IMR-90 (cell line): Measurements from ENCODE around the gene THAP6. TPM values are rescaled to one million over a fixed set of nuclear protein-coding genes. Genes with fewer than 3 reads are reported as not detected.
"Not testable (repeated sequence)": the region's sequence is repeated elsewhere in the genome, so short reads cannot be mapped to it uniquely, and the experiment has no call there.

Experiments
- ATAC-seq: fragments of 200-7000 bp; cut with Tn5 transposase; 2 replicates; pipeline ENCODE4 v1.9.1; 2020; ENCODE audit warnings: low read depth, mild to moderate bottlenecking, moderate library complexity
- BruUV-seq: library from RNA; stranded (reverse); fragments of 400-500 nt; replicated peaks from 2 replicates; lab custom pipeline; 2021; lab: Mats Ljungman, UMichigan
- CTCF ChIA-PET: fragments of 300-600 bp; formaldehyde crosslinking; extraction: SDS; loops from one replicate; lab custom pipeline; 2021; ENCODE audit warnings: antibody characterized with exemption; lab: Yijun Ruan, JAX
- POLR2A ChIA-PET: fragments of 300-600 bp; sonication (Branson Sonifier 250); formaldehyde crosslinking; loops from one replicate; lab custom pipeline; 2022; ENCODE audit warnings: antibody characterized with exemption; ENCODE audit not compliant: unreplicated experiment; lab: Charles Lee
- DNase-seq: peaks from one replicate; pipeline ENCODE4 v3.0.0; 2013
- H2AFZ ChIP-seq: replicated peaks from 2 replicates; pipeline ENCODE3; 2013; ENCODE audit warnings: low read length, mild to moderate bottlenecking; ENCODE audit not compliant: poor library complexity
- H2AK5ac ChIP-seq: 2 replicates; pipeline ENCODE4 v1.6.1; 2013; ENCODE audit warnings: low read depth, low read length, inconsistent platforms
- H2AK9ac ChIP-seq: replicated peaks from 2 replicates; pipeline ENCODE3; 2013; ENCODE audit warnings: mild to moderate bottlenecking, low read depth, low read length, moderate library complexity; ENCODE audit not compliant: poor library complexity
- H2BK120ac ChIP-seq: 2 replicates; pipeline ENCODE4 v1.6.1; 2013; ENCODE audit warnings: low read depth, low read length, inconsistent platforms
- H2BK15ac ChIP-seq: 3 replicates; pipeline ENCODE4 v1.6.1; 2013; ENCODE audit warnings: low read depth, low read length, inconsistent platforms
- H2BK20ac ChIP-seq: 2 replicates; pipeline ENCODE4 v1.6.1; 2013; ENCODE audit warnings: low read depth, mild to moderate bottlenecking, inconsistent platforms, low read length, moderate library complexity
- H2BK5ac ChIP-seq: 2 replicates; pipeline ENCODE4 v1.6.1; 2013; ENCODE audit warnings: mild to moderate bottlenecking, low read depth, low read length, inconsistent platforms; ENCODE audit not compliant: poor library complexity, severe bottlenecking
- H3K14ac ChIP-seq: replicated peaks from 2 replicates; pipeline ENCODE4 v1.6.1; 2013; ENCODE audit warnings: low read depth, low read length, inconsistent platforms
- H3K18ac ChIP-seq: 2 replicates; pipeline ENCODE4 v1.6.1; 2013; ENCODE audit warnings: low read depth, low read length, control low read depth
- H3K23ac ChIP-seq: 2 replicates; pipeline ENCODE4 v1.6.1; 2013; ENCODE audit warnings: low read depth, low read length, inconsistent platforms
- H3K27ac ChIP-seq: 2 replicates; pipeline ENCODE4 v1.5.1; 2013; ENCODE audit warnings: mild to moderate bottlenecking, control low read depth, low read length; ENCODE audit not compliant: insufficient read depth
- H3K27me3 ChIP-seq: 2 replicates; pipeline ENCODE4 v1.6.1; 2013; ENCODE audit warnings: low read length; ENCODE audit not compliant: control insufficient read depth, insufficient read depth
- H3K36me3 ChIP-seq: 2 replicates; pipeline ENCODE4 v1.6.1; 2013; ENCODE audit warnings: low read length, mixed read lengths; ENCODE audit not compliant: control insufficient read depth, insufficient read depth
- H3K4ac ChIP-seq: 2 replicates; pipeline ENCODE4 v1.6.1; 2013; ENCODE audit warnings: low read depth, low read length, inconsistent platforms
- H3K4me1 ChIP-seq: 2 replicates; pipeline ENCODE4 v1.6.1; 2013; ENCODE audit warnings: low read length, mixed read lengths; ENCODE audit not compliant: control insufficient read depth, insufficient read depth
- H3K4me2 ChIP-seq: 2 replicates; pipeline ENCODE4 v1.6.1; 2013; ENCODE audit warnings: low read depth, mild to moderate bottlenecking, control low read depth, low read length, moderate library complexity
- H3K4me3 ChIP-seq: 2 replicates; pipeline ENCODE4 v1.5.1; 2013; ENCODE audit warnings: low read depth, mild to moderate bottlenecking, control low read depth, low read length, moderate library complexity; ENCODE audit not compliant: insufficient read depth
- H3K56ac ChIP-seq: 2 replicates; pipeline ENCODE4 v1.6.1; 2013; ENCODE audit warnings: low read length, inconsistent platforms; ENCODE audit not compliant: insufficient read depth; ENCODE audit errors: extremely low read depth
- H3K79me1 ChIP-seq, 2 experiments: 2 replicates each; pipeline ENCODE4 v1.6.1; 2013; ENCODE audit warnings: low read length in 2 of 2, inconsistent platforms in 1 of 2, low read depth in 1 of 2
- H3K9ac ChIP-seq: 2 replicates; pipeline ENCODE4 v1.6.1; 2013; ENCODE audit warnings: low read depth, low read length, control low read depth
- H3K9me1 ChIP-seq: 2 replicates; pipeline ENCODE4 v1.6.1; 2013; ENCODE audit warnings: low read length, inconsistent platforms; ENCODE audit not compliant: insufficient read depth
- H3K9me3 ChIP-seq: 2 replicates; pipeline ENCODE4 v1.6.1; 2013; ENCODE audit warnings: low read length; ENCODE audit not compliant: control insufficient read depth, insufficient read depth
- H4K20me1 ChIP-seq: 2 replicates; pipeline ENCODE4 v1.6.1; 2013; ENCODE audit warnings: low read length, inconsistent platforms; ENCODE audit not compliant: insufficient read depth
- H4K5ac ChIP-seq: 2 replicates; pipeline ENCODE4 v1.6.1; 2013; ENCODE audit warnings: mild to moderate bottlenecking, low read depth, low read length, control low read depth
- H4K8ac ChIP-seq, 2 experiments: 2 replicates each; pipeline ENCODE4 v1.6.1; 2013; ENCODE audit warnings: low read depth in 2 of 2, low read length in 2 of 2, control low read depth in 1 of 2, inconsistent platforms in 1 of 2
- H4K91ac ChIP-seq: 2 replicates; pipeline ENCODE4 v1.6.1; 2013; ENCODE audit warnings: low read depth, low read length, inconsistent platforms; ENCODE audit not compliant: insufficient read depth
- whole genome bisulfite sequencing, 2 experiments: methylation state at CpG; one replicate each; pipeline versions ENCODE4 v1.1.5 to v1.1.7; 2013; ENCODE audit warnings: missing lambda C conversion rate in 2 of 2; ENCODE audit not compliant: insufficient read length in 1 of 2; ENCODE audit errors: extremely low coverage in 2 of 2; 5-methylcytosine and 5-hydroxymethylcytosine counted together
- dilution Hi-C: fragments of 300-500 bp; cut with HindIII; formaldehyde crosslinking; loops from one replicate; pipeline ENCODE4 v1.14.3; 2018; ENCODE audit warnings: low sequenced_read_pairs; ENCODE audit not compliant: unreplicated experiment
- in situ Hi-C: fragments of 300-500 bp; cut with MboI; formaldehyde crosslinking; loops from 3 replicates; pipeline ENCODE4 v1.14.3; 2019; ENCODE audit warnings: low sequenced_read_pairs, inconsistent platforms, mixed read lengths
- intact Hi-C: fragments of 100-400 bp; cut with micrococcal nuclease; formaldehyde crosslinking; loops from 2 replicates; pipeline ENCODE4 v1.10.0; 2022
- polyA plus RNA-seq, 3 experiments: library from polyadenylated mRNA; depleted of rRNA; stranded (reverse); fragments of >200 nt; gene quantifications; 2 replicates each; pipeline ENCODE4 v1.2.3, GENCODE V29; 2012; ENCODE audit warnings: low replicate concordance in 1 of 3
- total RNA-seq: library from RNA; depleted of rRNA; stranded (reverse); fragments of >200 nt; gene quantifications from 2 replicates; pipeline ENCODE4 v1.2.3, GENCODE V29; 2012

THAP6 gene
- total and polyA plus RNA-seq, 2 of the 4 experiments (the other 2 are of a cell fraction): 6.3 to 7.0 TPM

DNA sequence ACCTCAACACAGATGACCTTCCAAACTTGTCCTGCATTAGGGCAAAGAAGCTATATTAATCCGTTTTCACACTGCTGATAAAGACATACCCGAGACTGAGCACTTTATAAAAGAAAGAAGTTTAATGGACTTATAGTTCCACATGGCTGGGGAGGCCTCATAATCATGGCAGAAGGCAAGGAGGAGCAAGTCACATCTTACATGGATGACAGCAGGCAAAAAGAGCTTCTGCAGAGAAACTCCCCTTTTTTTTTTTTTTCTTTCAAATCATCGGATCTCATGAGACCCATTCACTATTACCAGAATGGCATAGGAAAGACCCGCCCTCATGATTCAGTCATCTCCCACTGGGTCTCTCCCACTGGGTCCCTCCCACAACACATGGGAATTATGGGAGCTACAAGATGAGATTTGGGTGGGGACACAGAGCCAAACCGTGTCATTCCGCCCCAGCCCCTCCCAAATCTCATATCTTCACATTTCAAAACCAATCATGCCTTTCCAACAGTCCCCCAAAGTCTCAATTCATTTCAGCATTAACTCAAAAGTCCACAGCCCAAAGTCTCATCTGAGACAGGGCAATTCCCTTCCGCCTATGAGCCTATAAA is 17.4 kb downstream of the THAP6 start:
- CTCF ChIA-PET: interaction anchor here (0.6 kb wide), 1 partner anchor 551 kb away, joined by 3 read pairs; no protein-coding TSS in a partner anchor
- in situ Hi-C loops: not testable (repeated sequence)
- H3K36me3 ChIP-seq: peaks cover 12% of the 10 kb centered on the region

DNA sequence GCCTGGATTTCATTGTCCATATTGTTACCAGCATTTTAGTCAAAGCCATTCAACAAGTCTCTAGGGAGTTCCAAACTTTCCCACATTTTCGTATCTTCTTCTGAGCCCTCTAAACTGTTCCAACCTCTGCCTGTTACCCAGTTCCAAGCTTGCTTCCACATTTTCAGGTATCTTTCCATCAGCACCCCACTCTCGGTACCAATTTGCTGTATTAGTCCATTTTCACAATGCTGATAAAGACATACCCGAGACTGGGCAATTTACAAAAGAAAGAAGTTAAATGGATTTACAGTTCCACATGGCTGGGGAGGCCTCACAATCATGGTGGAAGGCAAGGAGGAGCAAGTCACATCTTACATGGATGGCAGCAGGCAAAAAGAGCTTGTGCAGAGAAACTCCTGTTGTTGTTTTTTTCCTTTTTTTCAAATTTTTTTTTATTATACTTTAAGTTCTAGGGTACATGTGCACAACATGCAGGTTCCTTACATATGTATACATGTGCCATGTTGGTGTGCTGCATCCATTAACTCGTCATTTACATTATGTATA is 19.1 kb downstream of the THAP6 start:
- CTCF ChIA-PET, H2BK20ac ChIP-seq, H3K14ac ChIP-seq, H3K4me3 ChIP-seq, H3K4ac ChIP-seq, H3K18ac ChIP-seq, H2BK5ac ChIP-seq, H3K23ac ChIP-seq, H3K27me3 ChIP-seq, H2AFZ ChIP-seq, intact Hi-C loops, H4K8ac ChIP-seq, DNase-seq, H2BK120ac ChIP-seq, H3K9me3 ChIP-seq, H3K36me3 ChIP-seq, H2AK9ac ChIP-seq, H3K4me2 ChIP-seq, H3K9ac ChIP-seq, H2BK15ac ChIP-seq, ATAC-seq, H3K56ac ChIP-seq, in situ Hi-C loops, H3K79me1 ChIP-seq, H3K9me1 ChIP-seq, POLR2A ChIA-PET, H4K5ac ChIP-seq, H2AK5ac ChIP-seq, H4K91ac ChIP-seq, H4K20me1 ChIP-seq, dilution Hi-C loops, BruUV-seq, H3K27ac ChIP-seq, H3K4me1 ChIP-seq: not testable (repeated sequence)
- 100% methylated on average over 2 of the region's 4 CpGs; no CpG with 5 or more reads in 1 of the 2 experiments for WGBS, 2 experiments

More for the DNA sequence above, 17.4 kb downstream of the THAP6 start:
- H4K8ac ChIP-seq, H3K27me3 ChIP-seq, POLR2A ChIA-PET, H3K9me3 ChIP-seq, H2BK120ac ChIP-seq, H2BK15ac ChIP-seq, ATAC-seq, H2AFZ ChIP-seq, H2AK9ac ChIP-seq, dilution Hi-C loops, H3K4me1 ChIP-seq, H3K9ac ChIP-seq, BruUV-seq, H3K4me2 ChIP-seq, H3K9me1 ChIP-seq, H4K91ac ChIP-seq, H3K18ac ChIP-seq, H3K27ac ChIP-seq, H3K4ac ChIP-seq, H3K14ac ChIP-seq, intact Hi-C loops, H4K5ac ChIP-seq, H4K20me1 ChIP-seq, H3K23ac ChIP-seq, H3K56ac ChIP-seq, H2BK5ac ChIP-seq, H2AK5ac ChIP-seq, H3K79me1 ChIP-seq, DNase-seq, H2BK20ac ChIP-seq, H3K4me3 ChIP-seq: not testable (repeated sequence)
- WGBS, 2 experiments: no CpG with 5 or more reads among the region's 7 CpGs
